ENCODE measurements around the gene SPAG9.
A peak's percentile ranks its signal among the peaks of the same experiment; 100 is the strongest.
"Not testable (repeated sequence)": the region's sequence is repeated elsewhere in the genome, so short reads cannot be mapped to it uniquely, and the experiment has no call there.

Gene SPAG9

GRCh38 chr17:51133365-51133764 lies 12.7 kb upstream of the SPAG9 start:
- TF ChIP-seq CTCF (conservative IDR thresholded peaks at IDR 0.05; ENCODE audit: low read length) = no peak
- DNase-seq (ENCODE audit: low read depth) = peak; percentile 48
- H3K4me3 ChIP-seq (ENCODE audit: low read length) = no peak overlapping the region

- DNase-seq (ENCODE audit: low read depth) = peak; percentile 25
- no peak overlapping the region for H3K4me3 ChIP-seq (ENCODE audit: low read length)
- TF ChIP-seq CTCF (conservative IDR thresholded peaks at IDR 0.05; ENCODE audit: low read length) = no peak
These were observed 12.3 kb upstream of the SPAG9 start for GRCh38 chr17:51132964-51133319.

GRCh38 chr17:51128076-51128475 lies 7.4 kb upstream of the SPAG9 start:
- no peak for TF ChIP-seq CTCF (conservative IDR thresholded peaks at IDR 0.05; ENCODE audit: low read length)
- DNase-seq (ENCODE audit: low read depth) = no peak
- no peak overlapping the region for H3K4me3 ChIP-seq (ENCODE audit: low read length)

DNA sequence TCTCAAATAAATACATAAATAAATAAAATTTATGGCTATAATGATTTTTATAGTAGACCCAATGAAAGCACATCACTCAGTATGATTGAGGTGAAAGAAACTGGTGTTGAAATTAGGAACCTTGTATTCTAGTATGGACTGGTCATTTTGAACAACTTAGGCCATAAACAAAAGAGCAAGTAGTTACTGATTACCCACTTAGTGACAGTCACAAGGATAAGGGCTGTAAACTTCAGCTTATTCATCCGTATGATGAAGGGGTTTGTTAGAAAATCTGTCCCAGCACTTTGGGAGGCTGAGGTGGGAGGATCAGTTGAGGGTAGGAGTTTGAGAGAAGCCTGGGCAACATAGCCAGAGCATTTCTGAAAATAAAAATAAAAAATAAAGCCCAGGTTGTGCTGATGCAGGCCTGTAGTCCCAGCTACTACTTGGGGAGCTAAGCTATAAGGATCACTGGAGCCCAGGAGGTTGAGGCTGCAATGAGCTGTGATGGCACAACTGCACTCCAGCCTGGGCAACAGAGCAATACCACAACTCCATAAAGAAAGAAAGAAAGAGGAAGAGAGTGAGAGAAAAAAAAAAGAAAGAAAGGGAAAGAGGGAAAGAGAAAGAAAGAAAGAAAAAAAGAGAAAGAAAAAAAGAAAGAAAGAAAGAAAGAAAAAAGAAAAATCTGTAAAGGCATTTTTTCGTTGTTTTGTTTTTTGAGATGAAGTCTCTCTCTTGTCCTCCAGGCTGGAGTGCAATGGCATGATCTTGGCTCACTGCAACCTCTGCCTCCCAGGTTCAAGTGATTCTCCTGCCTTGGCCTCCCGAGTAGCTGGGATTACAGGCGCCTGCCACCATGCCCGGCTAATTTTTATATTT lies 4.2 kb upstream of the SPAG9 start:
- H3K4me3 ChIP-seq (ENCODE audit: low read length) = no peak overlapping the region
- DNase-seq (ENCODE audit: low read depth) = no peak
- no peak for TF ChIP-seq CTCF (conservative IDR thresholded peaks at IDR 0.05; ENCODE audit: low read length)

GRCh38 chr17:51122473-51123115 lies 1.9 kb upstream of the SPAG9 start:
- H3K4me3 ChIP-seq (ENCODE audit: low read length); DNase-seq (ENCODE audit: low read depth): not testable (repeated sequence)

- peak; percentile 95 for DNase-seq (ENCODE audit: low read depth)
- no peak for TF ChIP-seq CTCF (conservative IDR thresholded peaks at IDR 0.05; ENCODE audit: low read length)
- H3K4me3 ChIP-seq (ENCODE audit: low read length) = peak overlapping the region; percentile 76
These were observed 1.2 kb upstream of the SPAG9 start for GRCh38 chr17:51121620-51122472.

GRCh38 chr17:51120357-51120738 lies 320 bp downstream of the SPAG9 start:
- peak overlapping the region; percentile 98 for H3K4me3 ChIP-seq (ENCODE audit: low read length)
- no peak for DNase-seq (ENCODE audit: low read depth)
- TF ChIP-seq CTCF (conservative IDR thresholded peaks at IDR 0.05; ENCODE audit: low read length) = no peak
